K562 (cell line): ENCODE data around the gene CMAS. TPM values are rescaled to one million over a fixed set of nuclear protein-coding genes. Genes with fewer than 3 reads are reported as not detected.

Experiments used
- ATAC-seq: fragments of 200-7000 bp; cut with Tn5 transposase; 3 replicates; pipeline ENCODE4 v1.9.1; 2020; ENCODE audit warnings: moderate library complexity
- BruUV-seq: library from RNA; stranded (reverse); fragments of 400-500 nt; replicated peaks from 2 replicates; lab custom pipeline; 2021; lab: Mats Ljungman, UMichigan
- CTCF ChIA-PET: fragments of 300-600 bp; formaldehyde crosslinking; extraction: SDS; loops from one replicate; lab custom pipeline; 2021; ENCODE audit warnings: low intra/inter-chr PET ratio; lab: Yijun Ruan, JAX
- POLR2A ChIA-PET: fragments of 300-600, 350-650 bp; sonication (Branson Sonifier 250); formaldehyde crosslinking; extraction: SDS; loops from one replicate; lab custom pipeline; 2021; ENCODE audit warnings: antibody characterized with exemption, inconsistent platforms; lab: Yijun Ruan, JAX
- DNase-seq, 4 experiments: peaks; one replicate each; pipeline versions ENCODE4 v3.0.0 to v3.0.0-alpha.2; 2011 to 2018; ENCODE audit warnings: low spot score in 3 of 4, mixed read lengths in 3 of 4; ENCODE audit errors: extremely low read depth in 1 of 4
- FAIRE-seq: peaks from 2 replicates; lab custom pipeline; 2011; peaks lifted over from hg19 to GRCh38; lab: Jason Lieb, UNC
- H2AFZ ChIP-seq: 2 replicates; pipeline ENCODE4 v1.6.0; 2011; ENCODE audit warnings: low read depth, low read length, control low read depth, inconsistent platforms
- H3K27ac ChIP-seq: fragments of 200-600 bp; 3 replicates; pipeline ENCODE4 v1.8.0; 2011; ENCODE audit warnings: low read depth, mild to moderate bottlenecking, control low read depth, inconsistent platforms, low read length, moderate library complexity, mixed read lengths; ENCODE audit errors: extremely low read depth
- H3K27me3 ChIP-seq, 2 experiments: fragments of 300-600 bp in 1 of 2; 2 replicates in 1 of 2; 3 replicates in 1 of 2; pipeline versions ENCODE4 v1.6.0 to v1.8.0; 2011; ENCODE audit warnings: inconsistent platforms in 2 of 2, low read length in 2 of 2, mild to moderate bottlenecking in 1 of 2, mixed read lengths in 1 of 2, moderate library complexity in 1 of 2; ENCODE audit not compliant: control insufficient read depth in 2 of 2, insufficient read depth in 2 of 2
- H3K36me3 ChIP-seq: fragments of 300-600 bp; 3 replicates; pipeline ENCODE4 v1.8.0; 2011; ENCODE audit warnings: mild to moderate bottlenecking, low read length, inconsistent platforms; ENCODE audit not compliant: control insufficient read depth, insufficient read depth
- H3K4me1 ChIP-seq, 2 experiments: fragments of 200-600 bp in 1 of 2; replicated peaks in 1 of 2; 2 replicates in 1 of 2; 3 replicates in 1 of 2; pipeline versions ENCODE4 v1.5.1 to v1.8.0; 2011; ENCODE audit warnings: inconsistent platforms in 2 of 2, low read length in 2 of 2, mild to moderate bottlenecking in 1 of 2, mixed read lengths in 1 of 2, moderate library complexity in 1 of 2; ENCODE audit not compliant: control insufficient read depth in 2 of 2, insufficient read depth in 2 of 2
- H3K4me2 ChIP-seq: 2 replicates; pipeline ENCODE4 v1.6.1; 2011; ENCODE audit warnings: low read length, control low read depth, inconsistent platforms, mixed read lengths; ENCODE audit not compliant: insufficient read depth
- H3K4me3 ChIP-seq: fragments of 200-600 bp; sonication (generic), shearing (Covaris generic); 2 replicates; pipeline ENCODE4 v1.5.1; 2016; ENCODE audit warnings: control low read depth, inconsistent platforms
- H3K79me2 ChIP-seq: fragments of 200-600 bp; 3 replicates; pipeline ENCODE4 v1.8.0; 2011; ENCODE audit warnings: low read length, inconsistent platforms; ENCODE audit not compliant: control insufficient read depth, insufficient read depth
- H3K9ac ChIP-seq, 2 experiments: 2 replicates each; pipeline versions ENCODE4 v1.6.0 to v1.6.1; 2011; ENCODE audit warnings: low read depth in 2 of 2, low read length in 2 of 2, control low read depth in 1 of 2, inconsistent platforms in 1 of 2, mild to moderate bottlenecking in 1 of 2, mixed read lengths in 1 of 2; ENCODE audit not compliant: insufficient read depth in 1 of 2
- H3K9me1 ChIP-seq: one replicate; pipeline ENCODE4 v1.6.0; 2011; ENCODE audit warnings: inconsistent platforms, mild to moderate bottlenecking, low read length, moderate library complexity; ENCODE audit not compliant: control insufficient read depth, insufficient read depth
- H3K9me3 ChIP-seq: replicated peaks from 2 replicates; pipeline ENCODE4 v1.5.1; 2011; ENCODE audit warnings: low read depth, low read length, inconsistent platforms; ENCODE audit not compliant: control insufficient read depth, insufficient read depth
- H4K20me1 ChIP-seq: replicated peaks from 2 replicates; pipeline ENCODE4 v1.6.1; 2011; ENCODE audit warnings: low read length, inconsistent platforms, mixed read lengths; ENCODE audit not compliant: control insufficient read depth, insufficient read depth
- ASH1L ChIP-seq: fragments of 450-650 bp; IDR thresholded peaks from 2 replicates; pipeline ENCODE4 v1.6.1; 2018; ENCODE audit warnings: borderline replicate concordance, mild to moderate bottlenecking, low read depth; ENCODE audit not compliant: partially characterized antibody
- BRD4 ChIP-seq: fragments of 200-600 bp; sonication (generic); IDR thresholded peaks from 2 replicates; pipeline ENCODE4 v1.6.1; 2017; ENCODE audit warnings: inconsistent platforms
- CBX3 ChIP-seq, 2 experiments: IDR thresholded peaks; 1 replicate in 1 of 2; 2 replicates in 1 of 2; pipeline ENCODE4 v1.6.1; 2012; ENCODE audit warnings: inconsistent platforms in 2 of 2, low read length in 2 of 2, borderline replicate concordance in 1 of 2, control low read depth in 1 of 2
- CREBBP ChIP-seq: IDR thresholded peaks from one replicate; pipeline ENCODE4 v1.6.1; 2012; ENCODE audit warnings: low read depth, mild to moderate bottlenecking, control low read depth, inconsistent platforms, low read length
- L3MBTL2 ChIP-seq: fragments of 450-650 bp; IDR thresholded peaks from 2 replicates; pipeline ENCODE4 v1.6.1; 2016; ENCODE audit warnings: mild to moderate bottlenecking, moderate library complexity
- NR1H2 ChIP-seq: sonication (generic); formaldehyde crosslinking; IDR thresholded peaks from 2 replicates; pipeline ENCODE4 v1.4.0; 2020; ENCODE audit warnings: mild to moderate bottlenecking, missing genetic modification reagents
- RBM39 ChIP-seq: fragments of 200-400 bp; formaldehyde crosslinking; optimal IDR thresholded peaks from 2 replicates; pipeline ENCODE3; 2018; ENCODE audit warnings: low read depth, low read length
- ZFP91 ChIP-seq: sonication (generic); formaldehyde crosslinking; IDR thresholded peaks from 2 replicates; pipeline ENCODE4 v1.8.0; 2022; ENCODE audit warnings: mild to moderate bottlenecking, missing genetic modification reagents
- ZKSCAN8 ChIP-seq: fragments of 200-800 bp; sonication (Bioruptor generic); IDR thresholded peaks from 2 replicates; pipeline ENCODE4 v1.6.1; 2016; ENCODE audit warnings: missing genetic modification characterization, missing compliant biosample characterization
- ZNF239 ChIP-seq: fragments of 250-450 bp; sonication (Bioruptor Pico); IDR thresholded peaks from 2 replicates; pipeline ENCODE4 v1.4.0; 2020; ENCODE audit warnings: mild to moderate bottlenecking
- ZNF24 ChIP-seq: fragments of 450-650 bp; IDR thresholded peaks from 2 replicates; pipeline ENCODE4 v1.6.1; 2016
- ZNF449 ChIP-seq: fragments of 250-450 bp; sonication (Bioruptor Pico); IDR thresholded peaks from 2 replicates; pipeline ENCODE4 v1.8.0; 2022; ENCODE audit warnings: moderate library complexity, mild to moderate bottlenecking, inconsistent platforms
- ZNF699 ChIP-seq: fragments of 250-450 bp; sonication (Bioruptor Pico); IDR thresholded peaks from 2 replicates; pipeline ENCODE4 v1.8.0; 2021; ENCODE audit warnings: mild to moderate bottlenecking, moderate library complexity; ENCODE audit not compliant: insufficient replicate concordance
- ZNF717 ChIP-seq: fragments of 250-450 bp; sonication (Bioruptor Pico); IDR thresholded peaks from 2 replicates; pipeline ENCODE4 v1.5.0; 2021
- ZNF77 ChIP-seq: fragments of 250-450 bp; sonication (Bioruptor Pico); IDR thresholded peaks from 2 replicates; pipeline ENCODE4 v1.5.0; 2020
- WGBS: fragments of 100-300 bp; shearing (Covaris generic); methylation state at CpG from one replicate; pipeline ENCODE4 v1.1.6; 2016; ENCODE audit warnings: low coverage, mixed read lengths; ENCODE audit not compliant: insufficient coverage; ENCODE audit errors: missing lambda C conversion rate; 5-methylcytosine and 5-hydroxymethylcytosine counted together
- in situ Hi-C: fragments of 300-500 bp; cut with MboI; formaldehyde crosslinking; loops from 4 replicates; pipeline ENCODE4 v1.15.0; 2018; ENCODE audit warnings: inconsistent platforms, mixed read lengths
- intact Hi-C: fragments of 100-400 bp; cut with micrococcal nuclease; formaldehyde crosslinking; loops from 2 replicates; pipeline ENCODE4 v1.14.2; 2022
- polyA plus RNA-seq, 8 experiments: library from polyadenylated mRNA; depleted of rRNA in 4 of 8; stranded (reverse) in 5 of 8; unstranded in 3 of 8; fragments of >200 nt; fragmentation: Nextera tagmentation in 2 of 8; fragmentation: Illumina TruSeq in 1 of 8; extraction: Ambion mirVana in 2 of 8; extraction: Trizol in 1 of 8; gene quantifications; 2 replicates each; pipeline versions ENCODE4 v1.2.1 to v1.2.3, GENCODE V29; 2011 to 2014; ENCODE audit warnings: inconsistent platforms in 1 of 8, missing spikeins in 1 of 8
- total RNA-seq, 7 experiments: library from RNA; depleted of rRNA in 6 of 7; stranded (reverse); fragments of >200 nt in 6 of 7; fragmentation: Illumina TruSeq in 2 of 7; extraction: Trizol in 2 of 7; gene quantifications; 2 replicates each; pipeline versions ENCODE4 v1.2.1 to v1.2.3, GENCODE V29; 2011 to 2021; ENCODE audit warnings: low replicate concordance in 1 of 7
- TF ChIP-seq, protein P1 (sequence below): fragments of 250-450 bp; sonication (Bioruptor Pico); IDR thresholded peaks from 2 replicates; pipeline ENCODE4 v1.8.0; 2022; ENCODE audit warnings: inconsistent platforms, mild to moderate bottlenecking, moderate library complexity, borderline replicate concordance

Gene CMAS
- total and polyA plus RNA-seq, 9 of the 15 experiments (the other 6 are each of a cell fraction or from before 2014, with no cell fraction given) = 29.7 to 108 (median 65.3) TPM

DNA sequence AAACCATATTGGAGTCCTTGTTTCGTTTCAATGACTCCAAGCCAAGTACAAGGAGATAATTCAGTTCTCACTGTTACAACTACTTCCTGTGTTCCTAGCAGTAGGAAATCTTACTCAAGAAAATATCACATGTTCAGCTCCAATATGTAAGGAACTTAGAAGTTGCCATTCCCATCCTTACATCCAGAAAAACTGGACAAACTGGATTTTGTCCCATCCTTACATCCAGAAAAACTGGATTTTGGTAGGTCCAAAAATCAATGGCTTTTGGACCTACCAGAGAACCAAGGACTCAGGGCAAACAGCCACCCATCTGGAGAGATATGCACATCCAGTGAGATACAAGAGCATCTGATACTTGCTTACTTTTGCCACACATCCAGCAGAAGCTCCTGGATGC, 23.8 kb downstream of the CMAS start (continued):
- no peak for TF ChIP-seq ZKSCAN8 (CRISPR knock-in tag)
- TF ChIP-seq L3MBTL2 = no peak
- no peak for TF ChIP-seq CBX3 (IDR thresholded peaks at IDR 0.05; ENCODE audit: borderline replicate concordance in 1 of 2, low read length in 2 of 2)
- TF ChIP-seq, protein P1, sequence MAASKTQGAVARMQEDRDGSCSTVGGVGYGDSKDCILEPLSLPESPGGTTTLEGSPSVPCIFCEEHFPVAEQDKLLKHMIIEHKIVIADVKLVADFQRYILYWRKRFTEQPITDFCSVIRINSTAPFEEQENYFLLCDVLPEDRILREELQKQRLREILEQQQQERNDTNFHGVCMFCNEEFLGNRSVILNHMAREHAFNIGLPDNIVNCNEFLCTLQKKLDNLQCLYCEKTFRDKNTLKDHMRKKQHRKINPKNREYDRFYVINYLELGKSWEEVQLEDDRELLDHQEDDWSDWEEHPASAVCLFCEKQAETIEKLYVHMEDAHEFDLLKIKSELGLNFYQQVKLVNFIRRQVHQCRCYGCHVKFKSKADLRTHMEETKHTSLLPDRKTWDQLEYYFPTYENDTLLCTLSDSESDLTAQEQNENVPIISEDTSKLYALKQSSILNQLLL (CRISPR knock-in tag) = no peak

DNA sequence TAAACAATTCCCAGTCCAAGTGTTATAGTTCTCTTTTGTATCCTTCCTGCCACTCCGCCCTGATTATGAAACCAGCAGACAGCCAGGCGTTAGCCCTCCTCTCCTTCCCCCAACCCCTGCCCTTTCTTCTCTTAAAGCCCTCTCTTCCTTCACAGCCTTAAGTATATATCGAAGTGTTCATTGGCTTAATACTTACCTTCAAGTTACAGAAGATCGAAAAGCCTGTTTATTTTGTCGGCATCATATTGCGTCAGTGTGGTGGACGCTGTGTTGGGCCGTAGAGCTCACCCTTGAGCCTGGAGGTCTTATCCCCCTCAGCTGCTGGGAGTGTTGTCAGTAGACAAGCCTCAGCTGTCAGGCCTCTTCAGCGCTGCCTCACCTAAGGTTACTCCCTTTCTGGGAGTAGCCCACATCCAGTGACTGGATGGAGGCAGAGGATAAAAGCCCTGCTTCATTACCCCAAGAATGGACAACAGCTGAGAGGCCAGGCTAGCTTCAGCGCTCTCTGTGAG, 36.2 kb downstream of the CMAS start:
- H4K20me1 ChIP-seq = no peaks in the 10 kb centered on the region
- H3K27ac ChIP-seq = peak overlapping the region; percentile 87
- intact Hi-C loops = loop anchor here (2.0 to 10.0 kb wide), 3 partner anchors 33 to 253 kb away; partner anchors contain the start of gene ST8SIA1
- DNase-seq (peak; percentile 10 to 86 (median 41)), FAIRE-seq (peak; percentile 98), ATAC-seq (peak; percentile 98)
- H3K27me3 ChIP-seq = no peaks in the 10 kb centered on the region
- H3K9me3 ChIP-seq = no peaks in the 10 kb centered on the region
- H3K4me3 ChIP-seq = peak overlapping the region; percentile 34
- no peaks in the 10 kb centered on the region for H3K9me1 ChIP-seq
- ChIA-PET POLR2A (interaction anchor here (0.8 kb wide), 1 partner anchor 965 kb away, joined by 5 read pairs; no protein-coding TSS in a partner anchor), CTCF (no interaction called here)
- 3% methylated on average over 10 of the region's 10 CpGs for WGBS
- peak overlapping the region; percentile 81 for H3K4me2 ChIP-seq
- no peaks in the 10 kb centered on the region for H3K79me2 ChIP-seq
- peak overlapping the region; percentile 95 for H2AFZ ChIP-seq
- H3K4me1 ChIP-seq = peaks cover 0 to 11% of the 10 kb centered on the region in 2 experiments; a peak in 3 of 5 replicates
- no peaks in the 10 kb centered on the region; the same call in 2 of the 3 replicates for H3K36me3 ChIP-seq
- in situ Hi-C loops = loop anchor here (5.0 kb wide), 1 partner anchor 360 kb away; no protein-coding TSS in a partner anchor
- no TSS peak for BruUV-seq
- H3K9ac ChIP-seq = peak overlapping the region; percentile 78 to 85; a peak in 3 of 4 replicates
- TF ChIP-seq ZNF699 (CRISPR knock-in tag) = no peak
- no peak for TF ChIP-seq ZNF449
- TF ChIP-seq NR1H2 (CRISPR knock-in tag) = no peak
- no peak for TF ChIP-seq RBM39
- no peak for TF ChIP-seq ASH1L
- TF ChIP-seq BRD4 = no peak
- TF ChIP-seq ZFP91 (CRISPR knock-in tag) = no peak
- TF ChIP-seq ZNF77 (CRISPR knock-in tag) = no peak
- TF ChIP-seq CREBBP = no peak
- TF ChIP-seq ZNF239 = no peak
- no peak for TF ChIP-seq ZNF717
- no peak for TF ChIP-seq ZNF24
